ENCODE data around the gene VSIG4. TPM values are rescaled to one million over a fixed set of nuclear protein-coding genes. Genes with fewer than 3 reads are reported as not detected.
"Not testable (repeated sequence)": the region's sequence is repeated elsewhere in the genome, so short reads cannot be mapped to it uniquely, and the experiment has no call there.

Gene VSIG4, protein sequence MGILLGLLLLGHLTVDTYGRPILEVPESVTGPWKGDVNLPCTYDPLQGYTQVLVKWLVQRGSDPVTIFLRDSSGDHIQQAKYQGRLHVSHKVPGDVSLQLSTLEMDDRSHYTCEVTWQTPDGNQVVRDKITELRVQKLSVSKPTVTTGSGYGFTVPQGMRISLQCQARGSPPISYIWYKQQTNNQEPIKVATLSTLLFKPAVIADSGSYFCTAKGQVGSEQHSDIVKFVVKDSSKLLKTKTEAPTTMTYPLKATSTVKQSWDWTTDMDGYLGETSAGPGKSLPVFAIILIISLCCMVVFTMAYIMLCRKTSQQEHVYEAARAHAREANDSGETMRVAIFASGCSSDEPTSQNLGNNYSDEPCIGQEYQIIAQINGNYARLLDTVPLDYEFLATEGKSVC
- 65.1 TPM for total RNA-seq
- long read RNA-seq, transcript VSIG4-201 (8 exons, 1,834 nt), result major isoform, 8 of 10 reads
- long read RNA-seq, partial matches to known transcripts, result 1 of 10 reads
- long read RNA-seq, other reads (novel, unspliced or antisense), result 1 of 10 reads

DNA sequence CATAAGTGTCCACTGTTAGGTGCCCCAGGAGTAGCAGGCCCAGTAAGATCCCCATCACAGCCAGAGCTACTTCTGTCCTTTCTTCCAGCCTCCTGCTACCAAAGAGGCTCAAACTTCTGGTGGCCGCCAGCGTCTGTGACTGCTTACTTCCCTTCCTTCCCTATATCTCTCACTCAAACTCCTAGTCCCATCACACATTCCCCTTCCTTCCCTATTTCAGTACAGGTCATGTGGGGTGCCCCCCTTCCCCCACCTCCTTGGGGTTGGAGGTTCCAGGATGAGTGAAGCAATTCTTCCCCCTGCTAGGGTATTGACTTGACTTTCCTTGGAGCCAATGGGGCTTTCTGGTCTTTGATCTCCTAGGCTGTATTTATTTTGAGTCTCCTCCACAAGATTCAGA lies at the start of gene VSIG4:
Gene VSIG4, minus strand, starts transcription at position 137 of the 400 bp plus-strand sequence. Its CDS starts 82 bp downstream, at position 55.
- intact Hi-C loops (cut with DNase I), result no loop called here
- DNase-seq (ENCODE audit: missing footprints) (peak; percentile 64), ATAC-seq (peak; percentile 57)

DNA sequence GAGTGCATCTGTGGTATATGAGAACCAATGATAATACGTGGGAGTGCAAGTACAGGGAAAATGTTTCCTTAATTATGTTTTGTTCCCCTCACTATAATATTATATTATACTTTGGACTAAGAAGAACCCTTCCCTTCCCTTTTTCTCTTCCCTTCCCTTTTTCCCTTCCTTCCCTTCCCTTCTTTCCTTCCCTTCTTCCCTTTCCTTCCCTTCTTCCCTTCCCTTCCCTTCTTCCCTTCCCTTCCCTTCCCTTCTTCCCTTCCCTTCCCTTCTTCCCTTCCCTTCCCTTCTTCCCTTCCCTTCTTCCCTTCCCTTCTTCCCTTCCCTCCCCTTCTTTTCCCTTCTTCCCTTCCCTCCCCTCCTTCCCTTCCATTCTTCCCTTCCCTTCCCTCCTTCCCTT lies 36.9 kb upstream of the VSIG4 start:
- DNase-seq (ENCODE audit: missing footprints) (no peak), ATAC-seq (no peak)
- intact Hi-C loops (cut with DNase I), result no loop called here

DNA sequence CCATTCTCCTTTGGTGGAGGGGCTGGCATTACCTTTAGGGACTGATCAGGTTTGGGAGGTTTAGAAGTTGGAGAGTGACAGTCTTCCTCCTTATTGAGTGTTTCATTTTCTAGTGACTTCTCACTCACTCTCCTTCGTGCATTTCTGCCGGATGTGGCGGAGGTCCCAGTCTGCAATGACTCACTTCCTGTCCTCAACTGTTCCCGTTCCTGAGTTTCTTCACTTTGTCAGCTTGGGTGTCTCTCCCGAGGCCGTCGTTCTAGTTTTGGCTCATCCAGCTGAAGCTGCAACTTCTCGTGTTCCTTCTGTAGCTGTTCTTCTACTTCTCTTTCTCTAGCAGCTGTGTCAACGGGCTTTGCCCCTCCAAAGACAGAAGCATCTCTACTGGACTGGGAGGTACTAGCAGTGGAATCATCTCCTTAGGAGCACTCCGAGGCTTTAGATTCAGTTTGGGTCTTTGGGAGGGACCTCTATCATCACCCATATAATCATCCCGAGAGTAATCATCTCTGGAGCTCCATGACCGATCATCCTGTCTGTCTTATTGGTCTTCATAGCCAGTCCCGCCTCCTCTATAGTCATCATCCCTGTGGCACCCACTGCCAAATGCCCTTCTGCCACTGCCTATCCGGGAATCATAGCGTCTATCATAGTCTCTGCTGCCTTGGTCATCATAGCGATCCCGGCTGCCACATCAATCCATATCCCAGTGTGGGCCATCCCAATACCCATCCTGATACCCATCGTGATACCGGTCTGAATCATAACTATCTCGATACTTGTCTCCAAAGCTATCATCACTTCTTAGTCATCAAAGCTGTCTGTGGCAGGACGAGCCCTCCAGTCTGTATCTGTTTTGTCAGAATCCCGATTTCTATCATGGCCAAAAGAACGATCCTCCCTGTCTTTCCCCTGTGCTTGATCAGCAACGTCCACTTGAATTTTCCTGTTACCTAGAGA lies 35.3 kb upstream of the VSIG4 start:
- peak; percentile 20 for ATAC-seq
- intact Hi-C loops (cut with DNase I), result no loop called here

DNA sequence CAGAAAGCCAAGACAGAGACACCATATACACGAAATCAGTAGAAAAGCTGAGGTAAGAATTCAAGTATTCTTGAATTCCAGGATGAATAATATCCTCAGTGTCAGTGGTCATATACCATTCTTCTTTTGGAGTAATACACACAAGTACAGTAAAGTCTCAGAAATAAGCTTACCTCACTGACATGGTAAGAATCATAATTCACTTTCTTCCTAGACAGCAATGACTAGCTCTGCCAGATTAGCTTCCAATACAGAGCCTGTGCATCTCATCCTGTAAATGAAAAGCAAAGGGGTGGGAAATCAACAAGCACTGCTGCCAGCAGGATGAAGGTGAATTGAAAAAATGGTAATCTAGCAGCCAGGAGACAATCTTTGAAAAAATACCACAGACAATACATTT lies 31.2 kb upstream of the VSIG4 start:
- intact Hi-C loops (cut with DNase I), result no loop called here
- no peak for DNase-seq (ENCODE audit: missing footprints)

More for the DNA sequence above, 35.3 kb upstream of the VSIG4 start:
- peak; percentile 70 for DNase-seq (ENCODE audit: missing footprints)

DNA sequence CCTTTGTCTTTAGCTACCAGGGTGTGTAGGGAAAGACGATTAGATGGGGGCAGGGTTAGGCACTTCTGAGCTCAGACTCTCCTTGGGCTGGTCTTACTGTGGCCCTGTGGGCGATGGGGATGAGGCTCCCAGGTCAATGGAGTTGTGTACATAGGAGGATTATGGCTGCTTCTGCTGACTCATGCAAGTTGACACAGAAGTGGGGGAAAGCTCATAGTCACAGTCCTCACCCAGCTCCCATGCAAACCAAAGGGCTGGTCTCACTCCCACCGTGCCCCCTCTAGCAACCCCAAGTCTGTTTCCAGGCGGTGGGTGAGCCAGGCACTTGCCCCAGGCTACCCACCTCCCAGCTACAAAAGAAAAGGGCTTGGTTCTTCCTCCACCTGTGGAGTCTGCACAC lies 24.4 kb upstream of the VSIG4 start:
- ATAC-seq, result no peak
- intact Hi-C loops (cut with DNase I), result no loop called here
- no peak for DNase-seq (ENCODE audit: missing footprints)

More for the DNA sequence above, 31.2 kb upstream of the VSIG4 start:
- no peak for ATAC-seq

DNA sequence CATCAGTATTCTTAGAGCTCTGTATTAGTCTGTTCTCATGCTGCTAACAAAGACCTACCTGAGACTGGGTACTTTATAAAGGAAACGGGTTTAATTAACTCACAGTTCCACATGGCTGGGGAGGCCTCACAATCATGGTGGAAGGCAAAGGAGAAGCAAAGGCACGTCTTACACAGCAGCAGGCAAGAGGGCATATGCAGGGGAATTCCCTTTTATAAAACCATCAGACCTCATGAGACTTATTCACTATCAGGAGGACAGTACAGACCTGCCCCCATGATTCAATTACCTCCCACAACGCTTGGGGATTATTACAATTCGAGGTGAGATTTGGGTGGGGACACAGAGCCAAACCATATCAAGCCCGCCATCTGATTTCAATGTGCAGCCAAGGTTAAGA lies 17.1 kb upstream of the VSIG4 start:
- intact Hi-C loops (cut with DNase I); ATAC-seq; DNase-seq (ENCODE audit: missing footprints): not testable (repeated sequence)

DNA sequence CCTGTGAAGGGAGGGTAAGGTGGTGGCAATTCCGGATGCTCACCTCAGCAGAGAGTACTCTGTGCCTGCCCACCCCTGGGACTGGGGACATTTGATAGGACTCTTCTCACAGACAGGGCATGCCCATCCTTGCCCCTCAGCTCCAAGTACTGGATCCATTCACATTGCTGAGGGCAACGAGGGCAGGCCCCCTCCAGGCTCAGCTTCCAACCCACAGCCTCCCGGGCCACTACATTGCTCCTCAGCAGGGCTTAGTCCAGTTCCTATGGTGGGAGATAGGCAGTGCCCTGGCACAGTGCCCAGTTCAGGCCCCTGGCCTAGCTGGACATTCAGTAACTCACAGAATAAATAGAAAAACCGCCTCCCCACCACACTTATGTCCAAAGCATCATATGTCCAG lies 15.1 kb upstream of the VSIG4 start:
- DNase-seq (ENCODE audit: missing footprints) (no peak), ATAC-seq (no peak)
- intact Hi-C loops (cut with DNase I), result no loop called here

DNA sequence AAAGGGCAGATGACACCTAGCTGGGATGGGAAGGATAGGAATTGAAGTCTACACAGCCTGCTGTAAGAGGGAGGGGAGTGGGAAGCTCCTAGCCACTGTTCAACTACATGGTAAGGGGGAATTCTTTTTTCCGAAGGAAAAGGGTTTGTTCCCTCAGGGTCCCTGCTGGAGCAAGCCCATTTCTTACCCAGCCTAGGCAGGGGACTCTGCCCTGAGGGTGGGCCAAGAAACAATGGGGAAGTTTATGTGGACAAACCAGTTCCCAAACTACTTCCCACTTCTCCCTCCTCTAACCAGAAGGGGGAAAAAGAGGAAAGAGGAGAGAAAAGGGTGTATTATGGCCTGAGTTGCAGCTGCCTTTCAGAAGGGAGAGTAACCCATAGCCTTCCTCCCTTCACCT lies 13.5 kb upstream of the VSIG4 start:
- DNase-seq (ENCODE audit: missing footprints), result no peak
- ATAC-seq, result no peak
- intact Hi-C loops (cut with DNase I), result no loop called here

DNA sequence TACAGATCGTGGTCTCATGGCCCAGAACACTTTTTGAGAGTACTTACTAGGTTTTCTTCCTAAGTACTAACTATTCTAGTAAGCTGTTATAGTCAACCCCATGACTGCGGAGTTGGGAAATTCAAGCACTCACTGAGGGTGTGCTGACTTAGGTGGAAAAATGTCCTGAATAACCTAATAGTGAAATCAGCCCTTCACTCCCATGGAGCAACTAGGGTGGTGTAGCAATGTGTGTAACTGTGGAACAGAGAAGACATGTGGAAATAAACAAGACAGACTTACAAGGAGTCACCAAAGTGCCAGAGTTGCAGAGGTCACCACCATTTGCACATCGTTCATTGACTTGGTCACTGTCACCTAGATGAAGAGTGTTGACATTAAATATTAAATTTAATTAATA lies 12.1 kb upstream of the VSIG4 start:
- DNase-seq (ENCODE audit: missing footprints), result no peak
- intact Hi-C loops (cut with DNase I), result no loop called here
- ATAC-seq, result no peak

DNA sequence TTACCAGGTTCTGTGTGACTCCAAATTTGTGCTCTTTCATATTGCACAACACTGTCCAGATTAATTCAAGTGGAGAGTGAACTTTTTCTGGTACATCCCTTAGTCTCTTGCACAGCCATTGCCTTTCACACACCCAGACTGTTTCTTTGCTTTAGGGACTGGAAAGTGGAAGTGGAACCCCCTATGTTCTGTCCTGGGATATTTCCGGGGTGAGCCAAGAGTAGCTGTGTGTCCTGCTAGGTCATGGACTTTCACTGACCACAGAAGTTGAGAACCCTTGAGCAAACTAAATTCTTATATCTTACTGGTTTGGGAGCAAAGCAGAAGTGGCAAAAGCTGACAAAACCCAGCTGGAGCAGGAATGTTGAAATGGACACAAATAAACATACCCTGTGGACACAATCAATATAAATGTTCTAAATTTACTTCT lies 10.3 kb upstream of the VSIG4 start:
- peak; percentile 76 for ATAC-seq
- intact Hi-C loops (cut with DNase I), result no loop called here
- no peak for DNase-seq (ENCODE audit: missing footprints)

DNA sequence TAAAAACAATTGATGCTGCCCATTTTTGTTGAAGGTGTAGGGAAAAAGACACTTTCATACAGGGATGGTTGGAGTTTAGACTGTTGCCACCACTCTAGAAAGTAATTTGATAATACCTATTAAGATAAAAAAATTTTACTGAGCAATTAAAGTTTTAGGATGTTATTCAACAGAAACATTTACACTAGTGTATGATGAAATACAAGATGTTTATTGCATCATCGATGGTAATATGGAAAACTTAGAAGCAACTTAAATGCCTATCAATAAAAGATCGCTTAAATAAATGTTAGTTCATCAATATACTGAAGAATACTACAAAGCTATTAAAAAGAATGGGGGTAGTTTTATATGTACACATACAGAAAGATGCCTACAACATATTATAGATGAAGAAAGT lies 9.2 kb upstream of the VSIG4 start:
- ATAC-seq, result no peak
- intact Hi-C loops (cut with DNase I), result no loop called here
- no peak for DNase-seq (ENCODE audit: missing footprints)

DNA sequence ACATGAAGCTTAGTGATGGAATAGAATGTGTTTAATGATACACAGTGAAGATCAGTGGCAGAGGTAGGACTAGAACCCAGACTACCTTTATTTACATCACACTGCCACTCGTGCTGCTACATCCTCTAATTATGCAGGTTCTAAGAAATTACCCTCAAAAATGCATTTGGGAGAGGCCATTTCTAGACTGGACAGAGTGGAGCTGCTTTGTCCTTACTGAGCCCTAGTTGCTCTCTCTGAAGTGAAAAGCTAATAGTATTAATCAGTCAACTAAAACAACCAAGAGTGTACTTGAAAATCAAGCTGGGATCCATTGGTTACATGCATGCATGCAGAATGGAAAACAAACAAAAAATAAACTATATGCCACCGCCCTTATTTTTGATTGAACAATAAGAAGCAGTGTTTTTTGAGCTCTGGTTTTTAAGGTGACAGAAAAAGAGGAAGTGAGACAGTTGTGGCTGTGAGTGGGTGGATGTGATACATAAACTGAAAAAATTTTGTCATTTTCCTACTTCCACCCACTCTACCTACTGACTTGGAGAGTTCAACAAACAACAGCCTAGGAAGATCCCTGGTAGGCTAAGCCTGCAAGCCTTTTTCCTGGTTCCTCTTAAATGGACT lies 6.8 kb upstream of the VSIG4 start:
- ATAC-seq (no peak), DNase-seq (ENCODE audit: missing footprints) (no peak)
- intact Hi-C loops (cut with DNase I), result no loop called here

DNA sequence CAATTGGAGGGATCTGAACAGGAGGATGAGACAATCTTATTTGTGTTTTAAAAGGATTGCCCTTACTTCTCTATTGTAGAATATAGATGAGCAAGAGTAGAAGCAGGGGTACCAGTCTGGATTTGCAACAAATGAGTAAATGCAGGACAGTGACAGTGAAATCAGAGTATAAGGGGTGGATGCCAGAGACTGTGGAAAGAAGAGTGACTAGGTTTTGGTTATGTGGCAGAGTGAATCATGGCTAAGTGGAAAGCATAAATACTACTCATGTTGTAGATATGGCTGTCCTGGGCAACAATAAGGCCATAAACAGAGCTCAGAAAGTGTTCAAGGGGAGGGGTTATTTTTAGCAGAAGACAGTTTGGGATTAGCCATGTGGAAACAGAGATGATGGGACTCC lies 6.0 kb upstream of the VSIG4 start:
- ATAC-seq (no peak), DNase-seq (ENCODE audit: missing footprints) (no peak)
- intact Hi-C loops (cut with DNase I), result no loop called here

DNA sequence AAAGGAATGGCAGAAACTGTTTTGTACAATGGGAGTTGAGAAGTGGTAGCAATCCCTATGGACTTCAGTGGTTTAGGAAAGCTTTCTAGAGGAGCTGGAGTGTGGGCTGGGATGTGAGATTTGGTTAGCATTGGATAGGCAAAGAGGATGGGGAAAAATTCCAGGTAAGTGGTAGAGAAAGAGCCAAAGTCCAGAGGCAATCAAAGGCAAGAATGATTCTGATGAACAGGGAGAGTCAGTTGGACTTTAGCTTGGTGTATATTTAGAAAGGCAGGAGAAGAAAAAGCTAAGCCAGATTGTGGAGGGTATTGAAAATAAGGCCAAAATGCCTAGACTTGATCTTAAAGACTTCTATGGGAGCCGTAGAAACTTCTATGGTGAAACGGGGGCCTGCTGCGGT lies 3.7 kb upstream of the VSIG4 start:
- intact Hi-C loops (cut with DNase I), result no loop called here
- no peak for ATAC-seq
- DNase-seq (ENCODE audit: missing footprints), result no peak

DNA sequence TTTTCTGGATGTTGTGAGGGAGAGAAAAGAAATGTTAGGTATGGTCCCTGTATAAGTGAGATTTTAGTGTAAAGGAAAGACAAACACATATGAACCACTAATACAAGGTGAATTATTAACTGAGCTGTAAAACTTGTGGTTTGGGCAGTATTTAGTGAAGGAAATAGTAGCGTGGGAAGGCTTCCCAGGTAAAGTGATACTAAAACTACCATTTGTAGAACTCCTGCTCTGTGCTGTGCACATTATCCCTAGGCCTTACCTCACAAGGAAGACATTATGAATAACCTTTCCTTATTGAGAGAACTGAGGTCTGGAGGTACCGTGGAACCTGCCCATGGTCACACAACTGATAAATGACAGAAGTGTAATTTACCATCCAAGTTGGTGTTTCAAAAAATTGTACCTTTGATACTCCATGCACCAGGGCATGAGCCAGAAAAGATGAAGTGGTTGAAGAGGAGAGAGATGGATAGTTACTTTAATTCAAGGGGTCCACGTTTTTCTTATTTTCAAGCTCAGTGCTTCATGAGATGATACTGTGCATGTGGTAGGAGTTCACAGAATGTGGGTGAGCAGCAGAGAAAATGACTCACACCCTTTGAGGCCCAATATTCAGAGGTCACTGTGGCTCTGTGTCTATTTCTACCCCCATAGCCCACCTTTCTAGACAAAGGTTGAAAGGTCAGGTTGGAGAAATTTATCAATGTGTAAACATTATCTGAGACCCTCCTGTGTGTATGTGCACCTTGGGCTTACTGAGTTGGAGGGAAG lies 2.6 kb upstream of the VSIG4 start:
- ATAC-seq (no peak), DNase-seq (ENCODE audit: missing footprints) (no peak)
- intact Hi-C loops (cut with DNase I), result no loop called here

DNA sequence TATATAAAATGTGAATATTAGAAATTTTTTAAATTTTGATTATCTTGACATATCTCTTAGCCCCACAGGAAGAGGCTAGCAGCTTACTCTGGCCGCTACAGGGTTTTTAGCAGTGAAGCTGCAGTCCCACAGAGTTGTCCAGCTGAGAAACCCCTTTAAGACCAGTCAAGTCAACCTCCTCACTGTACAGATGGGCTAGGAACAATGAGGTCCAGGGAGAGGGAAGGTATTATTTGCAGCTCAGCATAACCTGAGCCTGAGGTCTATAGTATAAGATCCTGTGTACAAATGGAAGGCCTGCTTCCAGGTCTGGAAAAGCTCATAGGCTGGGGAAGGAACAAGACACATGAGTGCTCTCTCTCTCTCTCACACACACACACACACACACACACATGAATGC lies 1.8 kb downstream of the VSIG4 start:
- peak; percentile 26 for ATAC-seq
- intact Hi-C loops (cut with DNase I), result no loop called here

DNA sequence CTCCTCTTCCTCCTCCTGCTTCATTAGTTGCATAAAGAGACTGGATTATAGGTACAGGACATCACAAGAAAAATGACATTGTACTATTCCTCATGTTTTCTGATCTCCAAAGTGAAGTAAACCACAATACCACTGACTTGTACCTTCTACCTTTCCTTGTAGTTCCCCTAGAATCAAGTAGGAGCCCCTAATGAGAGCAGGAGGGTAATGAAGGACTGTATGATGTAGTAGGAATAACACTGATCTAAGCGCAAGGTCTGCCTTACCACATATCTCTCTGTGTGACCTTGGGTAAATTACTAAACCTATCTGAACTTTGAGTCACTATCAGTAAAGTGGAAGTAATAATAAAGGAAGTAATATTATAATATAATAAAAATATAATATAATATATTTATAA lies 3.6 kb downstream of the VSIG4 start:
- intact Hi-C loops (cut with DNase I), result no loop called here
- DNase-seq (ENCODE audit: missing footprints), result no peak
- no peak for ATAC-seq

More for the DNA sequence above, 1.8 kb downstream of the VSIG4 start:
- no peak for DNase-seq (ENCODE audit: missing footprints)

DNA sequence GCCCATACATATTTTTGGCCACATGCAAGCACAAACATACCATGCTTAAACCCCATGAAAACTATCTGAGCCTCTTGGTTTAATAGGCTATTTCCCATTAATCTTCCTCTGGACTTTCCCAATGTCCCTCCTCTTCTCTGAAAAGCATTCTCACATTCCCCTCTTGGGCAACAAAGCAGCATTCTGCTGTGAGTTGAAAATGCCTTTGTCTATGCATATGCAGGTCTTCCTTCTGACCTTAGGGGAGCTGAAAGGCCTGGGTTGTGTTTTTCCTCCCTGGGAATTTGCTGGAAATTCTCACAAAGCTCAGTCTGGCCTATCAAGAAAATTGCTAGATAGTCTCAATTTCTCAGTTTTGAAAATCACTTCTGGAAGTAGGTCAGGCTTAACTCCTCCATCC lies 4.2 kb downstream of the VSIG4 start:
- intact Hi-C loops (cut with DNase I), result no loop called here
- ATAC-seq (no peak), DNase-seq (ENCODE audit: missing footprints) (no peak)
